ENCODE results near the gene GOT1.

DNA sequence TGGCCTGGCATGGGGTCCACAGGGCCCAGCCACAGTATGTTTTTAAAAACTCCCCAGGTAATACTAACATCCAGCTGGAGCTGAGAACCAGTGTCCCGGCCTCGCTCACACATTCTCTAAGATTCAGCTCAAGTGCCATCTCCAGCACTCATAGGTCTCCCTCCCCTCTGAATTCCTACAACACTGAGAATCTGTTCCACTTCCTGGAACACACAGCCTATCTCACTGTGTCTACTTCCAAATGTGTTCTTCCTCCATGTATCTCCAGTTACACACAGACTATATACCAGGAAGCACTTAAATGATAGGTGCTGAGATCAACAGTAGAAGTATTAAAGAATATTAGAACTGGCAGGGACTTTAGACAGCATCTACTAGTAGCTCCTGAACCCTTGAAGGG lies 10.7 kb downstream of the GOT1 start:
- TF ChIP-seq CTCF (IDR thresholded peaks at IDR 0.05) (no peak), EP300 (IDR thresholded peaks at IDR 0.05) (no peak), POLR2A (IDR thresholded peaks at IDR 0.05) (no peak)

Measured in tibial nerve (tissue), 4 donors.